B cell (primary cell): Measurements from ENCODE around the gene IPO13. TPM values are rescaled to one million over a fixed set of nuclear protein-coding genes. Genes with fewer than 3 reads are reported as not detected.

ENCODE experiments used
- ATAC-seq: fragments of 200-7000 bp; cut with Tn5 transposase; one replicate; pipeline ENCODE4 v1.10.0; 2021; ENCODE audit warnings: low read depth, mild to moderate bottlenecking, moderate number of reproducible peaks, moderate library complexity
- CTCF ChIA-PET: fragments of 350-600 bp; sonication (Branson Sonifier 250); formaldehyde crosslinking; loops from one replicate; lab custom pipeline; 2021; ENCODE audit warnings: antibody characterized with exemption, inconsistent platforms; lab: Charles Lee
- POLR2A ChIA-PET: fragments of 350-600 bp; sonication (Branson Sonifier 250); formaldehyde crosslinking; loops from one replicate; lab custom pipeline; 2021; ENCODE audit warnings: antibody characterized with exemption; lab: Charles Lee
- DNase-seq: peaks from one replicate; pipeline ENCODE4 v3.0.0; 2013
- H2AFZ ChIP-seq: 2 replicates; pipeline ENCODE4 v1.6.1; 2012; ENCODE audit warnings: mild to moderate bottlenecking, low read depth, low read length; ENCODE audit not compliant: insufficient read depth, poor library complexity, severe bottlenecking
- H3K27ac ChIP-seq, 2 donors: 1 replicate in 1 of 2; 2 replicates in 1 of 2; pipeline ENCODE4 v1.5.1; 2012 to 2013; ENCODE audit warnings: low read length in 2 of 2, mild to moderate bottlenecking in 2 of 2, moderate library complexity in 1 of 2
- H3K27me3 ChIP-seq, 4 experiments: fragments of 200-600 bp in 1 of 4; sonication (generic) in 1 of 4; replicated peaks in 1 of 4; 1 replicate in 2 of 4; 2 replicates in 2 of 4; pipeline versions ENCODE4 v1.6.1 to v1.7.0; 2013 to 2016; ENCODE audit warnings: low read length in 3 of 4, mild to moderate bottlenecking in 2 of 4, mixed read lengths in 1 of 4, moderate library complexity in 1 of 4; ENCODE audit not compliant: insufficient read depth in 4 of 4, control insufficient read depth in 3 of 4; ENCODE audit errors: control extremely low read depth in 1 of 4
- H3K36me3 ChIP-seq, 2 experiments: replicated peaks in 1 of 2; 1 replicate in 1 of 2; 2 replicates in 1 of 2; pipeline versions ENCODE4 v1.6.1 to v1.7.1; 2013; ENCODE audit warnings: low read length in 1 of 2; ENCODE audit not compliant: insufficient read depth in 2 of 2, control insufficient read depth in 1 of 2; ENCODE audit errors: control extremely low read depth in 1 of 2, extremely low read depth in 1 of 2
- H3K4me1 ChIP-seq, 2 donors: fragments of 200-600 bp in 1 of 2; sonication (generic) in 1 of 2; 1 replicate in 1 of 2; 2 replicates in 1 of 2; pipeline versions ENCODE4 v1.5.1 to v1.6.1; 2013 to 2017; ENCODE audit warnings: low read length in 2 of 2; ENCODE audit not compliant: control insufficient read depth in 2 of 2, insufficient read depth in 2 of 2
- H3K4me2 ChIP-seq: replicated peaks from 2 replicates; pipeline ENCODE3; 2012; ENCODE audit warnings: mild to moderate bottlenecking, low read depth, low read length; ENCODE audit not compliant: poor library complexity, severe bottlenecking
- H3K4me3 ChIP-seq, 5 experiments: fragments of 200-600 bp in 1 of 5; sonication (generic) in 1 of 5; 1 replicate in 3 of 5; 2 replicates in 2 of 5; pipeline versions ENCODE4 v1.5.1 to v1.7.0; 2011 to 2016; ENCODE audit warnings: low read length in 4 of 5, mild to moderate bottlenecking in 4 of 5, low read depth in 2 of 5, control low read depth in 1 of 5, moderate library complexity in 1 of 5; ENCODE audit not compliant: insufficient read depth in 1 of 5; ENCODE audit errors: control extremely low read depth in 1 of 5, extremely low read depth in 1 of 5
- H3K79me2 ChIP-seq: fragments of 200-600 bp; sonication (generic); one replicate; pipeline ENCODE4 v1.6.0; 2016; ENCODE audit warnings: low read length; ENCODE audit not compliant: control insufficient read depth, insufficient read depth
- H3K9ac ChIP-seq: fragments of 200-600 bp; sonication (generic); 2 replicates; pipeline ENCODE4 v1.6.1; 2017; ENCODE audit warnings: mild to moderate bottlenecking, low read length, moderate library complexity
- H3K9me3 ChIP-seq, 3 donors: one replicate each; pipeline versions ENCODE4 v1.6.1 to v1.7.1; 2013; ENCODE audit warnings: low read length in 2 of 3; ENCODE audit not compliant: control insufficient read depth in 2 of 3, insufficient read depth in 1 of 3; ENCODE audit errors: control extremely low read depth in 1 of 3
- H4K20me1 ChIP-seq: 2 replicates; pipeline ENCODE4 v1.6.0; 2012; ENCODE audit warnings: mild to moderate bottlenecking, low read length; ENCODE audit not compliant: insufficient read depth, control insufficient read depth, poor library complexity, severe bottlenecking
- H3K27ac Mint-ChIP-seq: one replicate; pipeline ENCODE4 v1.8.0; 2021; ENCODE audit warnings: mixed read lengths
- H3K27me3 Mint-ChIP-seq: one replicate; pipeline ENCODE4 v1.8.0; 2021; ENCODE audit warnings: mixed read lengths
- H3K4me1 Mint-ChIP-seq: one replicate; pipeline ENCODE4 v1.8.0; 2021; ENCODE audit warnings: mixed read lengths
- H3K4me3 Mint-ChIP-seq: one replicate; pipeline ENCODE4 v1.8.0; 2021; ENCODE audit warnings: mixed read lengths
- H3K9me3 Mint-ChIP-seq: one replicate; pipeline ENCODE4 v1.8.0; 2022; ENCODE audit warnings: mixed read lengths; ENCODE audit not compliant: insufficient read depth
- EZH2 ChIP-seq: IDR thresholded peaks from 2 replicates; pipeline ENCODE4 v1.6.1; 2012; ENCODE audit warnings: borderline replicate concordance, low read depth, mild to moderate bottlenecking, moderate library complexity, low read length; ENCODE audit not compliant: insufficient read depth, poor library complexity, severe bottlenecking
- WGBS: methylation state at CpG from one replicate; pipeline ENCODE4 v1.1.5; 2013; ENCODE audit warnings: missing lambda C conversion rate; ENCODE audit not compliant: insufficient coverage; 5-methylcytosine and 5-hydroxymethylcytosine counted together
- intact Hi-C: fragments of 100-400 bp; cut with micrococcal nuclease; formaldehyde crosslinking; loops from one replicate; pipeline ENCODE4 v1.10.0; 2022
- polyA plus RNA-seq: library from polyadenylated mRNA; depleted of rRNA; stranded (reverse); fragments of >200 nt; gene quantifications from 2 replicates; pipeline ENCODE4 v1.2.3, GENCODE V29; 2012
- total RNA-seq, 2 donors: library from RNA; stranded (reverse); fragments of 120-200 nt in 1 of 2; gene quantifications; 1 replicate in 1 of 2; 2 replicates in 1 of 2; pipeline versions ENCODE4 v1.2.3 to v1.2.4, GENCODE V29; 2013 to 2022
- TF ChIP-seq, protein P1 (sequence below): fragments of 200-600 bp; IDR thresholded peaks from one replicate; pipeline ENCODE4 v1.8.0; 2022; ENCODE audit warnings: antibody characterized with exemption, mild to moderate bottlenecking

Gene IPO13
- total and polyA plus RNA-seq, 2 donors (not counting 1 experiment from before 2014, with no cell fraction given), result 18.7 to 19.7 TPM

DNA sequence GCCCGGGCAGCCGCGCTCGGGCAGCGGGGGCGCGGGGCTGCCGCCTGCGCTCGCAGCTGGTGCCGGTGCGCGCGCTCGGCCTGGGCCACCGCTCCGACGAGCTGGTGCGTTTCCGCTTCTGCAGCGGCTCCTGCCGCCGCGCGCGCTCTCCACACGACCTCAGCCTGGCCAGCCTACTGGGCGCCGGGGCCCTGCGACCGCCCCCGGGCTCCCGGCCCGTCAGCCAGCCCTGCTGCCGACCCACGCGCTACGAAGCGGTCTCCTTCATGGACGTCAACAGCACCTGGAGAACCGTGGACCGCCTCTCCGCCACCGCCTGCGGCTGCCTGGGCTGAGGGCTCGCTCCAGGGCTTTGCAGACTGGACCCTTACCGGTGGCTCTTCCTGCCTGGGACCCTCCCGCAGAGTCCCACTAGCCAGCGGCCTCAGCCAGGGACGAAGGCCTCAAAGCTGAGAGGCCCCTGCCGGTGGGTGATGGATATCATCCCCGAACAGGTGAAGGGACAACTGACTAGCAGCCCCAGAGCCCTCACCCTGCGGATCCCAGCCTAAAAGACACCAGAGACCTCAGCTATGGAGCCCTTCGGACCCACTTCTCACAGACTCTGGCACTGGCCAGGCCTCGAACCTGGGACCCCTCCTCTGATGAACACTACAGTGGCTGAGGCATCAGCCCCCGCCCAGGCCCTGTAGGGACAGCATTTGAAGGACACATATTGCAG is 10.2 kb upstream of the IPO13 start:
- peaks cover 26% of the 10 kb centered on the region for H3K27me3 Mint-ChIP-seq
- no peak for TF ChIP-seq EZH2
- TF ChIP-seq, protein P1, sequence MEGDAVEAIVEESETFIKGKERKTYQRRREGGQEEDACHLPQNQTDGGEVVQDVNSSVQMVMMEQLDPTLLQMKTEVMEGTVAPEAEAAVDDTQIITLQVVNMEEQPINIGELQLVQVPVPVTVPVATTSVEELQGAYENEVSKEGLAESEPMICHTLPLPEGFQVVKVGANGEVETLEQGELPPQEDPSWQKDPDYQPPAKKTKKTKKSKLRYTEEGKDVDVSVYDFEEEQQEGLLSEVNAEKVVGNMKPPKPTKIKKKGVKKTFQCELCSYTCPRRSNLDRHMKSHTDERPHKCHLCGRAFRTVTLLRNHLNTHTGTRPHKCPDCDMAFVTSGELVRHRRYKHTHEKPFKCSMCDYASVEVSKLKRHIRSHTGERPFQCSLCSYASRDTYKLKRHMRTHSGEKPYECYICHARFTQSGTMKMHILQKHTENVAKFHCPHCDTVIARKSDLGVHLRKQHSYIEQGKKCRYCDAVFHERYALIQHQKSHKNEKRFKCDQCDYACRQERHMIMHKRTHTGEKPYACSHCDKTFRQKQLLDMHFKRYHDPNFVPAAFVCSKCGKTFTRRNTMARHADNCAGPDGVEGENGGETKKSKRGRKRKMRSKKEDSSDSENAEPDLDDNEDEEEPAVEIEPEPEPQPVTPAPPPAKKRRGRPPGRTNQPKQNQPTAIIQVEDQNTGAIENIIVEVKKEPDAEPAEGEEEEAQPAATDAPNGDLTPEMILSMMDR, result peak; percentile 11
- peak overlapping the region in 2 of 5 experiments; percentile 38 to 52 for H3K4me3 ChIP-seq
- peak overlapping the region; percentile 80 for H3K4me3 Mint-ChIP-seq
- peaks cover 0 to 44% (median 26%) of the 10 kb centered on the region in 4 experiments for H3K27me3 ChIP-seq
- H2AFZ ChIP-seq, result no peak overlapping the region
- no peaks in the 10 kb centered on the region for H3K9me3 Mint-ChIP-seq
- no peaks in the 10 kb centered on the region for H3K79me2 ChIP-seq
- ATAC-seq (peak; percentile 41), DNase-seq (peak; percentile 47)
- H3K4me1 ChIP-seq, result peaks cover 29 to 30% of the 10 kb centered on the region in 2 donors
- peak overlapping the region; percentile 47 for H3K9ac ChIP-seq
- 14% methylated on average over 55 of the region's 56 CpGs for WGBS
- H4K20me1 ChIP-seq, result no peaks in the 10 kb centered on the region
- POLR2A ChIA-PET, result no interaction called here
- no peak overlapping the region for H3K27ac Mint-ChIP-seq
- peaks cover 21% of the 10 kb centered on the region for H3K4me1 Mint-ChIP-seq
- H3K27ac ChIP-seq, result no peak overlapping the region
- H3K4me2 ChIP-seq, result peak overlapping the region; percentile 74
- intact Hi-C loops, result no loop called here
- peaks cover 0 to 14% (median 0%) of the 10 kb centered on the region in 3 donors for H3K9me3 ChIP-seq
- CTCF ChIA-PET, result interaction anchor here (1.4 to 10.3 kb wide), 3 partner anchors 9 to 172 kb away, joined by 3 to 118 read pairs (median 5); no protein-coding TSS in a partner anchor
- no peaks in the 10 kb centered on the region for H3K36me3 ChIP-seq

DNA sequence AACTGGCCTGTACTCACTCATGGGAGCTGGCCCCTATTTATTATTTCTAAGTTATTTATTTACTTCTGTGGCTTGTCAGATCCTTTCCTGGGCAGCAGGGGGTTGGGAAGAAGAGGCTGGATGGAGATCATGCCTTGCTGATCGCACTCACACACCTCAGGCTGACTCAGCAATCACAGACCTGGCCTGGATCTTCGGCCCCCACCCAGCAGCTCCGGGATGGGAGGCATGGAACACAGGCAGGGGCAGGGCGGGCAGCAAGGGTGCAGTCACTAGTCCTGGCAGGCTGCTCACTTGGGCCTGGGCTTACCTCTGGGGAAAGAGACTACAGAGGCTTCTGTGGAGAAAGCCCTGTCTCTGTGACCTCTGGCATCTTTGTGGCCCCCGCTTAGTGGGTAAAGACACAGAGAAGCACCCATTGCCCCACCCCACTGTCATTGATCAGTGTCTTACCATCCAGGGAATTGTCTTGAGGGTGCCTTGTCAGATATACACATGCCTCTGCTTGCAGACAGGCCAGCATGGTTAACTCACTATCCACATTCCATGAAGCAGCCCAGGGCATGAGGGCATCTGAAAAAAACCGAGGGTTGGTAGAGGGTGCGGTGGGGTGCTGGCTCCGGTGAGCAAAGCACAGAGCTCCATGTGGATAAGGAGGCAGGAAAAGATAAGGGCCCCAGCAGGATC is 9.4 kb upstream of the IPO13 start:
- WGBS, result 92% methylated on average over 5 of the region's 8 CpGs
- no peaks in the 10 kb centered on the region for H3K79me2 ChIP-seq
- Mint-ChIP-seq H3K9me3 (no peaks in the 10 kb centered on the region), H3K27ac (no peak overlapping the region), H3K4me1 (peaks cover 21% of the 10 kb centered on the region), H3K4me3 (peak overlapping the region; percentile 23), H3K27me3 (peaks cover 26% of the 10 kb centered on the region)
- TF ChIP-seq, protein P1, result no peak
- no peak for TF ChIP-seq EZH2
- H3K27ac ChIP-seq, result no peak overlapping the region
- peaks cover 29 to 30% of the 10 kb centered on the region in 2 donors for H3K4me1 ChIP-seq
- H3K27me3 ChIP-seq, result peaks cover 0 to 44% (median 23%) of the 10 kb centered on the region in 4 experiments
- H3K4me2 ChIP-seq, result no peak overlapping the region
- H3K9ac ChIP-seq, result no peak overlapping the region
- intact Hi-C loops, result no loop called here
- H3K36me3 ChIP-seq, result no peaks in the 10 kb centered on the region
- H3K4me3 ChIP-seq, result no peak overlapping the region
- peaks cover 0 to 14% (median 0%) of the 10 kb centered on the region in 3 donors for H3K9me3 ChIP-seq
- DNase-seq, result no peak
- ChIA-PET CTCF (interaction anchor here (1.4 to 10.3 kb wide), 3 partner anchors 9 to 173 kb away, joined by 3 to 118 read pairs (median 5); no protein-coding TSS in a partner anchor), POLR2A (no interaction called here)
- H2AFZ ChIP-seq, result no peak overlapping the region
- no peak for ATAC-seq
- H4K20me1 ChIP-seq, result no peaks in the 10 kb centered on the region
